Central memory CD8-positive, alpha-beta T cell (primary cell): Measurements from ENCODE around the gene ZDHHC19.
"Not testable (repeated sequence)": the region's sequence is repeated elsewhere in the genome, so short reads cannot be mapped to it uniquely, and the experiment has no call there.

Source experiments
- ATAC-seq: fragments of 150-1000 bp; cut with Tn5 transposase; replicated peaks from 2 replicates; pipeline ENCODE4 v1.10.0; 2022; ENCODE audit warnings: mild to moderate bottlenecking, moderate FRiP score, moderate number of reproducible peaks; ENCODE audit not compliant: poor library complexity, severe bottlenecking; ENCODE audit errors: extremely low read depth
- DNase-seq, 2 donors: peaks; one replicate each; pipeline ENCODE4 v3.0.0; 2021; ENCODE audit warnings: low spot score in 2 of 2
- H3K27ac Mint-ChIP-seq: one replicate; pipeline ENCODE4 v1.8.0; 2022; ENCODE audit warnings: low read depth, mild to moderate bottlenecking, moderate library complexity, mixed read lengths
- H3K27me3 Mint-ChIP-seq: one replicate; pipeline ENCODE4 v1.8.0; 2022; ENCODE audit warnings: mixed read lengths
- H3K36me3 Mint-ChIP-seq: one replicate; pipeline ENCODE4 v1.8.0; 2022; ENCODE audit warnings: mild to moderate bottlenecking, moderate library complexity, mixed read lengths; ENCODE audit not compliant: insufficient read depth
- H3K4me1 Mint-ChIP-seq: one replicate; pipeline ENCODE4 v1.8.0; 2022; ENCODE audit warnings: mixed read lengths
- H3K4me3 Mint-ChIP-seq: one replicate; pipeline ENCODE4 v1.8.0; 2022; ENCODE audit warnings: mild to moderate bottlenecking, moderate library complexity, mixed read lengths
- H3K9me3 Mint-ChIP-seq: one replicate; pipeline ENCODE4 v1.8.0; 2022; ENCODE audit warnings: mixed read lengths

ZDHHC19 gene

GRCh38 chr3:196219194-196219969, 8.2 kb upstream of the ZDHHC19 start:
- peak in 1 of 2 donors; percentile 53 for DNase-seq
- Mint-ChIP-seq H3K36me3 (peaks cover 2% of the 10 kb centered on the region), H3K4me1 (peaks cover 11% of the 10 kb centered on the region), H3K9me3 (no peaks in the 10 kb centered on the region), H3K27me3 (peaks cover 8% of the 10 kb centered on the region), H3K4me3 (peak overlapping the region; percentile 70), H3K27ac (peak overlapping the region; percentile 90)
- peak; percentile 95 for ATAC-seq

GRCh38 chr3:196218155-196218712, 7.0 kb upstream of the ZDHHC19 start:
- no peak for ATAC-seq
- H3K4me1 Mint-ChIP-seq, result peaks cover 11% of the 10 kb centered on the region
- H3K9me3 Mint-ChIP-seq, result no peaks in the 10 kb centered on the region
- H3K27ac Mint-ChIP-seq, result no peak overlapping the region
- H3K27me3 Mint-ChIP-seq, result peaks cover 5% of the 10 kb centered on the region
- H3K36me3 Mint-ChIP-seq, result peaks cover 2% of the 10 kb centered on the region
- no peak overlapping the region for H3K4me3 Mint-ChIP-seq
- no peak for DNase-seq

GRCh38 chr3:196217307-196218154, 6.3 kb upstream of the ZDHHC19 start:
- Mint-ChIP-seq H3K27ac (no peak overlapping the region), H3K9me3 (no peaks in the 10 kb centered on the region), H3K36me3 (no peaks in the 10 kb centered on the region), H3K27me3 (no peaks in the 10 kb centered on the region), H3K4me3 (peak overlapping the region; percentile 6), H3K4me1 (peaks cover 11% of the 10 kb centered on the region)
- DNase-seq, result no peak
- no peak for ATAC-seq

DNA sequence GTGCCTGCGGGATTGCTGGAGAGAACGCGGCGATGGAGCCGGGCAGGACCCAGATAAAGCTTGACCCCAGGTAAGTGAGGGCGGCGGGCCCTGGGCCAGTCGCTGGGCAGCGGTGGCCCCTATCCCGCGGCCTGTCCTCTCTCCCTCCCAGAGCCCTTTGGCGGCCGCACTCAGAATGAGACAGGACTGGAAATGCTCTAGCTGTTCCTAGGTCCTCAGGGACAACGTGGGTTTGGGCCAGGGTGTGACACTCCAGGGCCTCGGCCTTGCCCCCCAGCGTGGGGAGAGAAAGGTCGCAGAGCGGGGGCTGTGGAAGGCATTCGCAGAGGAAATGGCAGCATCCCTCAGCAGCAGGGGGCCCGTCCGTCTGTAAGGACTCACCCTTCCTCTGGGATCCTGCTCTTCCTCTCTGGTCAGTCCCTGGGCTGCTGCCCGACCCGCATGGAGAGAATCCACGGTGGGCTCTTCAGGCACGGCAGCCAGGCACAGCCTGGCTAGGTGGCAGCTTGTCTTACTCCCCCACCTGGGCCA, 5.5 kb upstream of the ZDHHC19 start:
- DNase-seq (no peak), ATAC-seq (no peak)
- Mint-ChIP-seq H3K27ac (no peak overlapping the region), H3K4me3 (no peak overlapping the region), H3K9me3 (no peaks in the 10 kb centered on the region), H3K4me1 (peaks cover 11% of the 10 kb centered on the region), H3K36me3 (no peaks in the 10 kb centered on the region), H3K27me3 (no peaks in the 10 kb centered on the region)

DNA sequence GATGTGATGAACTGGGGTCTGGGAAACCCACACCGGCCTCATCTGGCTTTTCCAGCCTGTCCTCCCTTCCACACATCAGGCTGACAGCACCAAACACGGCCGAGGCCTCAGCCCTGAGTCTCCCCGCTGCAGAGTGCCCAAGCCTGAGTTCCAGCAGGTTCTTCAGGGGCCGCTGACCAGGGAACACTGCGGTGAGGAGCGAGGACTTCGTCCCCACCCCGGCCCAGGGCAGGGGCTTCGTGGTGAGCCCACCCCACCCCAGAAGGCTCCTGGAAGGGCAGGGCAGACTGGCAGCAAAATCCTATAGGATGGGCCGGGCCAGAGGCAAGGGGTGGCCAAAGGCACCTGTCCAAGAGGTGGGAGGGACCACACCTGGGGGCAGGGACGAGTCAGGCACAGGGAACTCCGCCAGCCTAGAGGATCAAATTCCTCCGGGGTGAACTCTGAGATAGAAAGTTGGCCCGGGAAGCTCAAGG, 4.9 kb upstream of the ZDHHC19 start, which contains the start of gene SLC51A:
Gene SLC51A (plus strand): TSS at position 446 of the 476 bp plus-strand sequence. CDS start 179 bp downstream, outside the sequence.
- Mint-ChIP-seq H3K27me3 (no peaks in the 10 kb centered on the region), H3K36me3 (no peaks in the 10 kb centered on the region), H3K9me3 (no peaks in the 10 kb centered on the region), H3K4me3 (no peak within 1 kb of the TSS), H3K4me1 (peaks cover 11% of the 10 kb centered on the region), H3K27ac (no peak within 1 kb of the TSS)
- no peak for DNase-seq
- ATAC-seq, result no peak

GRCh38 chr3:196215493-196216020, 4.4 kb upstream of the ZDHHC19 start:
- DNase-seq (no peak), ATAC-seq (no peak)
- peaks cover 11% of the 10 kb centered on the region for H3K4me1 Mint-ChIP-seq
- H3K27me3 Mint-ChIP-seq, result no peaks in the 10 kb centered on the region
- no peaks in the 10 kb centered on the region for H3K36me3 Mint-ChIP-seq
- no peaks in the 10 kb centered on the region for H3K9me3 Mint-ChIP-seq
- no peak overlapping the region for H3K27ac Mint-ChIP-seq
- H3K4me3 Mint-ChIP-seq, result no peak overlapping the region

DNA sequence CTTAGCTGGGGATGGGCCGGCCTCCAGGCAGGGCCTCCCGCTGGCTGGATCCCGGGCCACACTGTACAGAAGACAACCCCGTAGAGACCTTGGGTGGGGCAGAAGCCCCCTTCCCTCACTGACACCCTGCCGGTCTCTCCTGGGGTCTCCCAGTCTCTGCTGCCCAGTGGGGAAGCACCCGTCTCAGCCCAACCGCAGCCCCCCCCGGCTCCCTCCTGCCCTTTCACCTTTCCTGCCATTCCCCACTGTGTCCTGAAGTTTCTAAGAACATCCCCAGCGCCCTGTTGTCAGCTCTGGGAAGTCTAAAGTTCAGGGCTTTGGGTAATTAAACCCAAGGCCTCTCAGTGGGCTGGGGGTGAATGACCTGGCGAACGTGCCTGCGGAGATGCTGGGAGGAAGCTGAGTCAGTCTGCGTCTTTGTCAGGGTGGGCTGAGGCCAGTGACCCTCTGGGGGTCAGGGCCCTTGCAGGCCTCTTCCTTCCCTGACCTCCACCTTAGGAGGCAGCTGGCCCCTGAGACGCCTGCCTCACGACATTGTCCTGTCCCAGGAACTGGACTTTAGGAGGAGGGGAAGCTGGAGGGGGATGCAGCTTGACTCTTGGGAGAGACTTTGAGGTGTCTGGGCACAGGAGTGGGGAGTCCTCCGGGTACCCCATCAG, 3.7 kb upstream of the ZDHHC19 start:
- no peak for DNase-seq
- no peak for ATAC-seq
- H3K27ac Mint-ChIP-seq, result no peak overlapping the region
- peaks cover 2% of the 10 kb centered on the region for H3K36me3 Mint-ChIP-seq
- no peak overlapping the region for H3K4me3 Mint-ChIP-seq
- H3K27me3 Mint-ChIP-seq, result no peaks in the 10 kb centered on the region
- H3K9me3 Mint-ChIP-seq, result no peaks in the 10 kb centered on the region
- peaks cover 11% of the 10 kb centered on the region for H3K4me1 Mint-ChIP-seq

GRCh38 chr3:196209944-196210672, 1.1 kb downstream of the ZDHHC19 start:
- Mint-ChIP-seq H3K4me1 (peaks cover 18% of the 10 kb centered on the region), H3K27ac (peak overlapping the region; percentile 60)
- not testable (repeated sequence) for DNase-seq, ATAC-seq, H3K9me3 Mint-ChIP-seq, H3K4me3 Mint-ChIP-seq, H3K27me3 Mint-ChIP-seq, H3K36me3 Mint-ChIP-seq

GRCh38 chr3:196208942-196209695, 2.1 kb downstream of the ZDHHC19 start:
- no peak overlapping the region for H3K27ac Mint-ChIP-seq
- H3K4me3 Mint-ChIP-seq, result peak overlapping the region; percentile 82
- peaks cover 18% of the 10 kb centered on the region for H3K4me1 Mint-ChIP-seq
- no peak for ATAC-seq
- no peaks in the 10 kb centered on the region for H3K9me3 Mint-ChIP-seq
- DNase-seq, result no peak
- peaks cover 8% of the 10 kb centered on the region for H3K36me3 Mint-ChIP-seq
- H3K27me3 Mint-ChIP-seq, result no peaks in the 10 kb centered on the region

GRCh38 chr3:196207833-196208607, 3.2 kb downstream of the ZDHHC19 start:
- Mint-ChIP-seq H3K36me3 (peaks cover 8% of the 10 kb centered on the region), H3K27me3 (no peaks in the 10 kb centered on the region), H3K4me3 (peak overlapping the region; percentile 82), H3K9me3 (no peaks in the 10 kb centered on the region), H3K27ac (no peak overlapping the region), H3K4me1 (peaks cover 18% of the 10 kb centered on the region)
- ATAC-seq, result peak; percentile 45
- no peak for DNase-seq
